IPS-20b (cell line): Measurements from ENCODE around the gene SEMA3A.
"Not testable (repeated sequence)": the region's sequence is repeated elsewhere in the genome, so short reads cannot be mapped to it uniquely, and the experiment has no call there.

ENCODE experiments used
- H3K27ac ChIP-seq: one replicate; pipeline ENCODE4 v1.5.1; 2013; ENCODE audit warnings: low read length
- H3K27me3 ChIP-seq: 2 replicates; pipeline ENCODE4 v1.6.1; 2013; ENCODE audit warnings: mild to moderate bottlenecking, low read length, inconsistent platforms; ENCODE audit not compliant: insufficient read depth
- H3K36me3 ChIP-seq: 2 replicates; pipeline ENCODE4 v1.6.1; 2013; ENCODE audit warnings: low read depth, mild to moderate bottlenecking, inconsistent platforms, low read length, moderate library complexity; ENCODE audit not compliant: insufficient read depth
- H3K4me1 ChIP-seq: 2 replicates; pipeline ENCODE4 v1.6.1; 2013; ENCODE audit warnings: mild to moderate bottlenecking, control low read depth, inconsistent platforms, low read length, moderate library complexity; ENCODE audit not compliant: insufficient read depth
- H3K4me3 ChIP-seq: 2 replicates; pipeline ENCODE4 v1.5.1; 2013; ENCODE audit warnings: mild to moderate bottlenecking, low read length, inconsistent platforms
- H3K9ac ChIP-seq: 2 replicates; pipeline ENCODE4 v1.6.1; 2013; ENCODE audit warnings: low read depth, mild to moderate bottlenecking, inconsistent platforms, low read length, moderate library complexity
- H3K9me3 ChIP-seq: 2 replicates; pipeline ENCODE4 v1.6.1; 2013; ENCODE audit warnings: mild to moderate bottlenecking, low read depth, low read length, inconsistent platforms; ENCODE audit not compliant: insufficient read depth

The SEMA3A gene

GRCh38 chr7:84058311-84059076 lies 136.1 kb downstream of the SEMA3A start:
- Histone ChIP-seq H3K4me3 (no peak overlapping the region), H3K27me3 (no peaks in the 10 kb centered on the region), H3K27ac (no peak overlapping the region), H3K9me3 (no peaks in the 10 kb centered on the region), H3K9ac (no peak overlapping the region), H3K4me1 (peaks cover 9% of the 10 kb centered on the region; the same call in 1 of the 2 replicates), H3K36me3 (peaks cover 4% of the 10 kb centered on the region; the same call in 1 of the 2 replicates)

- Histone ChIP-seq H3K4me1 (peaks cover 9% of the 10 kb centered on the region; the same call in 1 of the 2 replicates), H3K27ac (no peak overlapping the region), H3K27me3 (no peaks in the 10 kb centered on the region), H3K9me3 (no peaks in the 10 kb centered on the region), H3K36me3 (peaks cover 4% of the 10 kb centered on the region; the same call in 1 of the 2 replicates), H3K9ac (no peak overlapping the region), H3K4me3 (no peak overlapping the region)
Observed at GRCh38 chr7:84057576-84057975, 137.0 kb downstream of the SEMA3A start.

GRCh38 chr7:84055904-84056605 lies 138.5 kb downstream of the SEMA3A start:
- Histone ChIP-seq H3K27ac (no peak overlapping the region), H3K9ac (no peak overlapping the region), H3K9me3 (no peaks in the 10 kb centered on the region)

DNA sequence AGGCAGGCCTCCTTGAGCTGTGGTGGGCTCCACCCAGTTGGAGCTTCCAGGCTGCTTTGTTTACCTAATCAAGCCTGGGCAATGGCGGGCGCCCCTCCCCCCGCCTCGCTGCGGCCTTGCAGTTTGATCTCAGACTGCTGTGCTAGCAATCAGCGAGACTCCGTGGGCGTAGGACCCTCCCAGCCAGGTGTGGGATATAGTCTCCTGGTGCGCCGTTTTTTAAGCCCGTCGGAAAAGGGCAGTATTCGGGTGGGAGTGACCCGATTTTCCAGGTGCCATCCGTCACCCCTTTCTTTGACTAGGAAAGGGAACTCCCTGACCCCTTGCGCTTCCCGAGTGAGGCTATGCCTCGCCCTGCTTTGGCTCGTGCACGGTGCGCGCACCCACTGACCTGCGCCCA lies 139.4 kb downstream of the SEMA3A start:
- H3K36me3 ChIP-seq, H3K27ac ChIP-seq, H3K9ac ChIP-seq, H3K9me3 ChIP-seq, H3K4me3 ChIP-seq, H3K27me3 ChIP-seq, H3K4me1 ChIP-seq: not testable (repeated sequence)

More at GRCh38 chr7:84055904-84056605, 138.5 kb downstream of the SEMA3A start:
- peaks cover 5% of the 10 kb centered on the region; the same call in 1 of the 2 replicates for H3K4me1 ChIP-seq
- no peak overlapping the region for H3K4me3 ChIP-seq
- no peaks in the 10 kb centered on the region for H3K27me3 ChIP-seq
- peaks cover 4% of the 10 kb centered on the region; the same call in 1 of the 2 replicates for H3K36me3 ChIP-seq

DNA sequence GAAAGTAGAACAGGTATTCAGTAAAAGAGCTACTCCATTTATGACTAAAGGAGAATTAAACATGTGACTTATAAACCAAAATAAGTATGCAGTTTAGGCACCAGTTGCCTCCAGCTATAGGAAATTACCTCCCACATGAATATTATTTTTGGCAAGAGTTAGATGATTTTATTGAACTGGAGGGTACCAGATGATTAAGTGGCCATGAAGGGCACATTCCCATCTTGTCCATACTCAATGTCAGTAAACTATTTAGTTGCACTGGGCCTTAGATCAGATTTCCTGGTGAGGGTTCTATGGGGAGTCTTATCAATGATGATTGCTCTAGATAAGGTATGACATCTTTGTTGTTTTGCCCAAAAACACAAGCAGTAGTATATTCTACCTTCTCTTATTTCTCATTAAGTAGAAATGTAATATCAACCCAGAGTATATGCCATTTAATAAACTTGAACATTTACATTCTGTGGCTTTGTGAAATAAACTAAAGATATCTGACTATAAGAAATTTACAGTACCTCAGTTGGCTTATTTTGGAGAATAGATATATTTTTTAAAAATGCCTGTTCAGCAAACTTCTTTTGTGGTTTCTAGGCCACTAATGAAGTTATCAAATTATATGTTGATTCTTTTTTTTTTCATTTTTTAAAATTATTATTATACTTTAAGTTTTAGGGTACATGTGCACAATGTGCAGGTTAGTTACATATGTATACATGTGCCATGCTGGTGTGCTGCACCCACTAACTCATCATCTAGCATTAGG lies 145.3 kb downstream of the SEMA3A start:
- Histone ChIP-seq H3K36me3 (peaks cover 11% of the 10 kb centered on the region; the same call in 1 of the 2 replicates), H3K27ac (no peak overlapping the region), H3K4me3 (no peak overlapping the region), H3K9me3 (no peaks in the 10 kb centered on the region), H3K27me3 (no peaks in the 10 kb centered on the region), H3K4me1 (peaks cover 3% of the 10 kb centered on the region; the same call in 1 of the 2 replicates), H3K9ac (no peak overlapping the region)

DNA sequence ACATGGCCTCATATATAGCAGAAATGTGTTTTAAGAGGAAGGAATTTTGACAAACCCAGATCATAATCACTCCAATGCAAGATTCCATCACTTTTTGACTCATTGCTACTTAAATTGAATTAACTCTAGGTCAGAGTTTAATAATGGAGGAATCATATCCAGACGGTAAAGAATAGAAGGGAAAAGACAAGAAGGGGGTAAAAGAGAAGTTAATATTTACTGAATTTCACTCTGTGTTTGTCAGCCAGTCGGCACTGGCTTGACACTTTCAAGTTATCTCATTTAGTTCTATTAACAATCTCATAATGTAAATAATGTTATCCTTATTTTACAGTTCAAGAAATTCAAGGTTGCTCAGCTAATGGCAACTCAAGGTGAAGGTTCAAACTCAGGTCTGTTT lies 147.5 kb downstream of the SEMA3A start:
- Histone ChIP-seq H3K4me3 (no peak overlapping the region), H3K4me1 (peaks cover 3% of the 10 kb centered on the region; the same call in 1 of the 2 replicates), H3K27ac (no peak overlapping the region)

DNA sequence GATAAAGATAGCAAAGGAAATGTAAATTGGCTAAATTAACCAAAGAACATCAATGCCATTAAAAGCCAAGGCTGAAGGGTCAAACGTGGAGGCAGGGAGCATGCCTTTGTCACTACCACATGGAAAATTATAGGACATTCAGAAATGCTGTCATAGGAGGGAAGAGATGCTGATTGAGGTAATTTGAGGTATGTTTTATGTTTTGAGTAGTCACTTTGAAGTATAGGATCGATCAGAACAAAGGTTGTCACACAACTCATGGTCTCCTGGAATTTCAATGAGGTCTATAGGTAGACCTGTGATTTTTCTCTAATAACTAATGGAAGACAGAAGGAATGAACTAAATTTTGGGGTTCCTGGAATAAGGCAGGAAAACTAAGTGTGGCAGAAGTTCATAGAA lies 149.8 kb downstream of the SEMA3A start:
- Histone ChIP-seq H3K4me1 (peaks cover 8% of the 10 kb centered on the region; the same call in 1 of the 2 replicates), H3K27me3 (no peaks in the 10 kb centered on the region), H3K36me3 (peaks cover 19% of the 10 kb centered on the region), H3K9me3 (no peaks in the 10 kb centered on the region), H3K9ac (no peak overlapping the region), H3K27ac (no peak overlapping the region), H3K4me3 (no peak overlapping the region)

More for the DNA sequence above, 147.5 kb downstream of the SEMA3A start:
- Histone ChIP-seq H3K36me3 (peaks cover 19% of the 10 kb centered on the region), H3K27me3 (no peaks in the 10 kb centered on the region), H3K9ac (no peak overlapping the region), H3K9me3 (no peaks in the 10 kb centered on the region)

DNA sequence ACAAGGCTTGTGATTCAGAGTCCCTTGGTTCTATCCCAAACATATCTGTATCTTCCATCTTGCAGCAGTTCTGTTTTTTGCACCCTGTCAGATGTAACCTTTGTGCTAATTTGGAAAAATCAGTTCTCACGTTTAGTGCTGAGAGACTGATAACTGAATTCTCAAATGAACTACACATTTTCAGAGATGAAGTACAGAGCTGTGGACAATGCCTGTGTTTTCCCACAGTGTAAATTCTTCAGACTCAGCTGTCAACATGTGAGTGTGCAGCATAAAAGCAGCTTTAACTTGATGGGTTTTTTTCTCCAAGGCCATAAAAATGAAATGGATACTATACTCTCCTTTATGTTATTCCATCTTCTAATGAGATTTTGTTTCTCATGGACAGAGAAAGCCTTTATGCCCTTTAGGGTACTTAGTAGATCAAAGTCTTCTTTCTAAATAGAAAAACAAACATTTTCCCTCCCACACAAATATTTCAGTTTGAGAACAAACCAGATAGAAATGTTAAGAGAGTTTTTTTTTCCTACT lies 150.9 kb downstream of the SEMA3A start:
- Histone ChIP-seq H3K27ac (no peak overlapping the region), H3K27me3 (no peaks in the 10 kb centered on the region), H3K4me1 (peaks cover 8% of the 10 kb centered on the region; the same call in 1 of the 2 replicates), H3K9me3 (no peaks in the 10 kb centered on the region), H3K4me3 (no peak overlapping the region), H3K9ac (no peak overlapping the region), H3K36me3 (peaks cover 19% of the 10 kb centered on the region)

DNA sequence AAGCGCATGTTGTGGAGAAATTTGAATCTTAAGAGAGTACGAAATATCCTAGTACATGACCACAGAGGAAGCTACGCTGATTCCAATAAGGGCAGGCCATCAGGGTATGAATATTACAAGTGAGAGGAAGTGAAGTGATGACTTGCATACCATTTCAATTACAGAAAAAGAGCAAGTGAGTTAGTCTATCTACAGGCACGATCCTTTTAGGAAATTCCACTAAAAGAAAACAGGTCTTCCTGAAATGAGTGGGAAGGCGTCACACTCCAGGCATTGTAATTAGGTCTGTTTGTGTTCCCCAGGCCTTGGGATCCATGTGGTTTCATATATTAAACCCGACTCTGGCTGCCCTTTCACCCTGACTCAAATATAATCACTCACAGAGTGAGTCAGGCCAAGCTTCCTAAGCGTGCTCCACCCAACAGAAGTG lies 152.5 kb downstream of the SEMA3A start:
- H3K27me3 ChIP-seq: no peaks in the 10 kb centered on the region
- no peak overlapping the region for H3K27ac ChIP-seq
- no peak overlapping the region for H3K9ac ChIP-seq

GRCh38 chr7:84041649-84042048 lies 152.9 kb downstream of the SEMA3A start:
- Histone ChIP-seq H3K27ac (no peak overlapping the region), H3K9me3 (no peaks in the 10 kb centered on the region), H3K4me1 (0 out of 2 replicates have a peak, but pooled peaks cover 5% of the 10 kb centered on the region), H3K4me3 (no peak overlapping the region), H3K36me3 (peaks cover 19% of the 10 kb centered on the region), H3K9ac (no peak overlapping the region), H3K27me3 (no peaks in the 10 kb centered on the region)

More for the DNA sequence above, 152.5 kb downstream of the SEMA3A start:
- Histone ChIP-seq H3K4me3 (no peak overlapping the region), H3K36me3 (peaks cover 19% of the 10 kb centered on the region), H3K9me3 (no peaks in the 10 kb centered on the region), H3K4me1 (0 out of 2 replicates have a peak, but pooled peaks cover 5% of the 10 kb centered on the region)

DNA sequence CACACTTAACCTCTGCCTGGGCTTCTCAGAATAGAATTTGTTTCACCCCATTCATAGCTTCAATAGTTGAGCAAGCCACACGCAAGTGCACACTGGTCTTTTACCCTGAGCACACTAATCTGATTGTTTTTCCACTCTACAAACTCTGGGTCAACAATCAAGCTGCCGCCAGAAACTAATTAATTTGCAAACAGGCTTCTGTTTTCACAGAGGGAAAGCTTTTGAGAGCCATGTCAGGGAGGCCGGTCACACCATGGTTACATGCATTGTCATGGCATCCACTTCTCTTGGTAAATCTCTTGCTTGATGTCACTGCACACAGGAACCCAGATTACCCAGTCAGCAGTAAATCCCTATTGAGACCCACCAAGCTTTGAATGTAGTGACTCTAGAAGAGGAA lies 154.2 kb downstream of the SEMA3A start:
- no peak overlapping the region for H3K4me3 ChIP-seq
- H3K36me3 ChIP-seq: peaks cover 13% of the 10 kb centered on the region
- H3K4me1 ChIP-seq: 0 out of 2 replicates have a peak, but pooled peaks cover 5% of the 10 kb centered on the region
- H3K9me3 ChIP-seq: no peaks in the 10 kb centered on the region
- no peak overlapping the region for H3K27ac ChIP-seq
- no peaks in the 10 kb centered on the region for H3K27me3 ChIP-seq
- no peak overlapping the region for H3K9ac ChIP-seq
